B cell (primary cell): ENCODE results near the gene FSIP1. TPM values are rescaled to one million over a fixed set of nuclear protein-coding genes. Genes with fewer than 3 reads are reported as not detected.
A peak's percentile ranks its signal among the peaks of the same experiment; 100 is the strongest.

Source experiments
- ATAC-seq: fragments of 200-7000 bp; cut with Tn5 transposase; one replicate; pipeline ENCODE4 v1.10.0; 2021; ENCODE audit warnings: low read depth, mild to moderate bottlenecking, moderate number of reproducible peaks, moderate library complexity
- CTCF ChIA-PET: fragments of 350-600 bp; sonication (Branson Sonifier 250); formaldehyde crosslinking; loops from one replicate; lab custom pipeline; 2021; ENCODE audit warnings: antibody characterized with exemption, inconsistent platforms; lab: Charles Lee
- POLR2A ChIA-PET: fragments of 350-600 bp; sonication (Branson Sonifier 250); formaldehyde crosslinking; loops from one replicate; lab custom pipeline; 2021; ENCODE audit warnings: antibody characterized with exemption; lab: Charles Lee
- DNase-seq: peaks from one replicate; pipeline ENCODE4 v3.0.0; 2013
- H2AFZ ChIP-seq: 2 replicates; pipeline ENCODE4 v1.6.1; 2012; ENCODE audit warnings: mild to moderate bottlenecking, low read depth, low read length; ENCODE audit not compliant: insufficient read depth, poor library complexity, severe bottlenecking
- H3K27ac ChIP-seq, 2 donors: 1 replicate in 1 of 2; 2 replicates in 1 of 2; pipeline ENCODE4 v1.5.1; 2012 to 2013; ENCODE audit warnings: low read length in 2 of 2, mild to moderate bottlenecking in 2 of 2, moderate library complexity in 1 of 2
- H3K27me3 ChIP-seq, 4 experiments: fragments of 200-600 bp in 1 of 4; sonication (generic) in 1 of 4; replicated peaks in 1 of 4; 1 replicate in 2 of 4; 2 replicates in 2 of 4; pipeline versions ENCODE4 v1.6.1 to v1.7.0; 2013 to 2016; ENCODE audit warnings: low read length in 3 of 4, mild to moderate bottlenecking in 2 of 4, mixed read lengths in 1 of 4, moderate library complexity in 1 of 4; ENCODE audit not compliant: insufficient read depth in 4 of 4, control insufficient read depth in 3 of 4; ENCODE audit errors: control extremely low read depth in 1 of 4
- H3K36me3 ChIP-seq, 2 experiments: replicated peaks in 1 of 2; 1 replicate in 1 of 2; 2 replicates in 1 of 2; pipeline versions ENCODE4 v1.6.1 to v1.7.1; 2013; ENCODE audit warnings: low read length in 1 of 2; ENCODE audit not compliant: insufficient read depth in 2 of 2, control insufficient read depth in 1 of 2; ENCODE audit errors: control extremely low read depth in 1 of 2, extremely low read depth in 1 of 2
- H3K4me1 ChIP-seq, 2 donors: fragments of 200-600 bp in 1 of 2; sonication (generic) in 1 of 2; 1 replicate in 1 of 2; 2 replicates in 1 of 2; pipeline versions ENCODE4 v1.5.1 to v1.6.1; 2013 to 2017; ENCODE audit warnings: low read length in 2 of 2; ENCODE audit not compliant: control insufficient read depth in 2 of 2, insufficient read depth in 2 of 2
- H3K4me2 ChIP-seq: replicated peaks from 2 replicates; pipeline ENCODE3; 2012; ENCODE audit warnings: mild to moderate bottlenecking, low read depth, low read length; ENCODE audit not compliant: poor library complexity, severe bottlenecking
- H3K4me3 ChIP-seq, 5 experiments: fragments of 200-600 bp in 1 of 5; sonication (generic) in 1 of 5; 1 replicate in 3 of 5; 2 replicates in 2 of 5; pipeline versions ENCODE4 v1.5.1 to v1.7.0; 2011 to 2016; ENCODE audit warnings: low read length in 4 of 5, mild to moderate bottlenecking in 4 of 5, low read depth in 2 of 5, control low read depth in 1 of 5, moderate library complexity in 1 of 5; ENCODE audit not compliant: insufficient read depth in 1 of 5; ENCODE audit errors: control extremely low read depth in 1 of 5, extremely low read depth in 1 of 5
- H3K79me2 ChIP-seq: fragments of 200-600 bp; sonication (generic); one replicate; pipeline ENCODE4 v1.6.0; 2016; ENCODE audit warnings: low read length; ENCODE audit not compliant: control insufficient read depth, insufficient read depth
- H3K9ac ChIP-seq: fragments of 200-600 bp; sonication (generic); 2 replicates; pipeline ENCODE4 v1.6.1; 2017; ENCODE audit warnings: mild to moderate bottlenecking, low read length, moderate library complexity
- H3K9me3 ChIP-seq, 3 donors: one replicate each; pipeline versions ENCODE4 v1.6.1 to v1.7.1; 2013; ENCODE audit warnings: low read length in 2 of 3; ENCODE audit not compliant: control insufficient read depth in 2 of 3, insufficient read depth in 1 of 3; ENCODE audit errors: control extremely low read depth in 1 of 3
- H4K20me1 ChIP-seq: 2 replicates; pipeline ENCODE4 v1.6.0; 2012; ENCODE audit warnings: mild to moderate bottlenecking, low read length; ENCODE audit not compliant: insufficient read depth, control insufficient read depth, poor library complexity, severe bottlenecking
- H3K27ac Mint-ChIP-seq: one replicate; pipeline ENCODE4 v1.8.0; 2021; ENCODE audit warnings: mixed read lengths
- H3K27me3 Mint-ChIP-seq: one replicate; pipeline ENCODE4 v1.8.0; 2021; ENCODE audit warnings: mixed read lengths
- H3K4me1 Mint-ChIP-seq: one replicate; pipeline ENCODE4 v1.8.0; 2021; ENCODE audit warnings: mixed read lengths
- H3K4me3 Mint-ChIP-seq: one replicate; pipeline ENCODE4 v1.8.0; 2021; ENCODE audit warnings: mixed read lengths
- H3K9me3 Mint-ChIP-seq: one replicate; pipeline ENCODE4 v1.8.0; 2022; ENCODE audit warnings: mixed read lengths; ENCODE audit not compliant: insufficient read depth
- EZH2 ChIP-seq: IDR thresholded peaks from 2 replicates; pipeline ENCODE4 v1.6.1; 2012; ENCODE audit warnings: borderline replicate concordance, low read depth, mild to moderate bottlenecking, moderate library complexity, low read length; ENCODE audit not compliant: insufficient read depth, poor library complexity, severe bottlenecking
- WGBS: methylation state at CpG from one replicate; pipeline ENCODE4 v1.1.5; 2013; ENCODE audit warnings: missing lambda C conversion rate; ENCODE audit not compliant: insufficient coverage; 5-methylcytosine and 5-hydroxymethylcytosine counted together
- intact Hi-C: fragments of 100-400 bp; cut with micrococcal nuclease; formaldehyde crosslinking; loops from one replicate; pipeline ENCODE4 v1.10.0; 2022
- polyA plus RNA-seq: library from polyadenylated mRNA; depleted of rRNA; stranded (reverse); fragments of >200 nt; gene quantifications from 2 replicates; pipeline ENCODE4 v1.2.3, GENCODE V29; 2012
- total RNA-seq, 2 donors: library from RNA; stranded (reverse); fragments of 120-200 nt in 1 of 2; gene quantifications; 1 replicate in 1 of 2; 2 replicates in 1 of 2; pipeline versions ENCODE4 v1.2.3 to v1.2.4, GENCODE V29; 2013 to 2022
- TF ChIP-seq, protein P1 (sequence below): fragments of 200-600 bp; IDR thresholded peaks from one replicate; pipeline ENCODE4 v1.8.0; 2022; ENCODE audit warnings: antibody characterized with exemption, mild to moderate bottlenecking

The FSIP1 gene
- total and polyA plus RNA-seq, 2 donors (not counting 1 experiment from before 2014, with no cell fraction given), result 0.19 to 0.49 TPM

DNA sequence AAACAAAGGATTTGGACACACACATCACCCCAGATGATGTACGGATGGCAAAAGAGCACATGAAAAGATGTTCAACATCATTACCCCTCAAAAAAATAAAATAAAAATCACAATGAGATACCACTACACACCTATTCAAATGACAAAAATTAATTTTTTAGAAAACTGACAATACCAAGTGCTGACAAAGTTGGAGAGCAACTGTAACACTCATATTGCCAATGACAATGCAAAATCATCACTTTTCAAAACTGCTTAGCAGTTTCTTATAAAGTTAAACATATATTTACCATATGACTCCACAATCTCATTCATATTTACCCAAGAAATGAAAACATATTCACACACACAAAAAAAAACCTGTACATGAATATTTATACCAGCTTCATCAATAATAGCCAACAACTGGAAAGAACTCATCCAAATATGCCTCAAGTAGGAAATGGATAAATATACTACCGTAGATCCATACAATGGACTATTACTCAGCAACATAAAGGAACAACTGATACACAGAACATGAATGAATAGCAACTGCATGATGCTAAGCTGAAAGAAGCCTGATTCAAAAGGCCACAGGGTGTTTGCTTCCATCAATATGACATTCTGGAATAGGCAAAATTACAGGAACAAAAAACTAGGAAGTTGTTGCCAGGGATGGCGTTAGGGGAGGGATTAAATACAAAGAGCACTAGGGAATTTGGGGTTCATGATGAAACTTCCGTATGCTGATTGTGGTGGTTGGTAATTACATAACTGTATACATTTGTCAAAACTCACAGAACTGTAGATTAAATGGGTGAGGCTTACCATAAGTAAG, 1.3 kb downstream of the FSIP1 start:
- ATAC-seq, result no peak
- Histone ChIP-seq H3K9ac (peak overlapping the region; percentile 87), H3K79me2 (no peaks in the 10 kb centered on the region), H4K20me1 (no peaks in the 10 kb centered on the region), H3K27ac (peak overlapping the region in 1 of 2 donors; percentile 83), H3K4me2 (peak overlapping the region; percentile 70), H3K9me3 (no peaks in the 10 kb centered on the region), H3K4me1 (peaks cover 17 to 18% of the 10 kb centered on the region in 2 donors), H3K4me3 (peak overlapping the region in 1 of 5 experiments; percentile 91), H2AFZ (peak overlapping the region; percentile 94), H3K27me3 (peaks cover 0 to 5% (median 2%) of the 10 kb centered on the region in 4 experiments), H3K36me3 (peaks cover 0 to 4% of the 10 kb centered on the region in 2 experiments)
- Mint-ChIP-seq H3K9me3 (no peaks in the 10 kb centered on the region), H3K27ac (peak overlapping the region; percentile 5), H3K27me3 (peaks cover 15% of the 10 kb centered on the region), H3K4me1 (peaks cover 40% of the 10 kb centered on the region), H3K4me3 (peak overlapping the region; percentile 52)
- ChIA-PET CTCF (interaction anchor here (1.9 to 2.8 kb wide), 2 partner anchors 24 to 556 kb away, joined by 11 to 16 read pairs; no protein-coding TSS in a partner anchor), POLR2A (no interaction called here)
- WGBS, result 100% methylated on average over 1 of the region's 4 CpGs
- intact Hi-C loops, result loop anchor here (10.0 kb wide), 1 partner anchor 643 kb away; no protein-coding TSS in a partner anchor
- no peak for DNase-seq
- TF ChIP-seq, protein P1, sequence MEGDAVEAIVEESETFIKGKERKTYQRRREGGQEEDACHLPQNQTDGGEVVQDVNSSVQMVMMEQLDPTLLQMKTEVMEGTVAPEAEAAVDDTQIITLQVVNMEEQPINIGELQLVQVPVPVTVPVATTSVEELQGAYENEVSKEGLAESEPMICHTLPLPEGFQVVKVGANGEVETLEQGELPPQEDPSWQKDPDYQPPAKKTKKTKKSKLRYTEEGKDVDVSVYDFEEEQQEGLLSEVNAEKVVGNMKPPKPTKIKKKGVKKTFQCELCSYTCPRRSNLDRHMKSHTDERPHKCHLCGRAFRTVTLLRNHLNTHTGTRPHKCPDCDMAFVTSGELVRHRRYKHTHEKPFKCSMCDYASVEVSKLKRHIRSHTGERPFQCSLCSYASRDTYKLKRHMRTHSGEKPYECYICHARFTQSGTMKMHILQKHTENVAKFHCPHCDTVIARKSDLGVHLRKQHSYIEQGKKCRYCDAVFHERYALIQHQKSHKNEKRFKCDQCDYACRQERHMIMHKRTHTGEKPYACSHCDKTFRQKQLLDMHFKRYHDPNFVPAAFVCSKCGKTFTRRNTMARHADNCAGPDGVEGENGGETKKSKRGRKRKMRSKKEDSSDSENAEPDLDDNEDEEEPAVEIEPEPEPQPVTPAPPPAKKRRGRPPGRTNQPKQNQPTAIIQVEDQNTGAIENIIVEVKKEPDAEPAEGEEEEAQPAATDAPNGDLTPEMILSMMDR, result no peak

DNA sequence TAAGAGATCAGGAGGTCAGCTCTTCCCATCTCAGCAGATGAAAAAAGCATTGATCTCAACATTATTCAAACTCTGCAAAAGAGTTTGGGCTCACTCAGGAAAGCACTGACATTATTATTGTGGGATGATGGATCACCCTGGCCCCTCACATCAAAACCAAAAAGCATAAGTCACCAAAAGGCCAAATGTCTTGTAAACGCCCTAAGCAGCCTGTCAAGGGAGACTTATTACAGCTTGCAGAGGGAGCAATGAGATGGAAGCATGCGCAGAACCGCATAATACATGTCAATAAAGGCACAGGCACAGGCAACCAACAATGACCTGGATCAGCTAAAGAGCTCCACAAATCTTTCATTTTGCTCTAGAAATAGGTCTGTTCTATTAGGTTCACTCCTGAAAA, 4.6 kb downstream of the FSIP1 start:
- no peaks in the 10 kb centered on the region for H4K20me1 ChIP-seq
- peaks cover 0 to 5% (median 2%) of the 10 kb centered on the region in 4 experiments for H3K27me3 ChIP-seq
- H3K27ac ChIP-seq, result no peak overlapping the region
- H3K4me1 ChIP-seq, result peaks cover 11 to 20% of the 10 kb centered on the region in 2 donors
- H3K4me1 Mint-ChIP-seq, result peaks cover 25% of the 10 kb centered on the region
- intact Hi-C loops, result no loop called here
- ChIA-PET CTCF (interaction anchor here (1.4 kb wide), 1 partner anchor 21 kb away, joined by 4 read pairs; no protein-coding TSS in a partner anchor), POLR2A (no interaction called here)
- TF ChIP-seq, protein P1, result no peak
- no peak for TF ChIP-seq EZH2
- no peak for DNase-seq
- WGBS, result 60% methylated on average over 2 of the region's 3 CpGs
- no peaks in the 10 kb centered on the region for H3K9me3 ChIP-seq
- H3K4me2 ChIP-seq, result no peak overlapping the region
- H2AFZ ChIP-seq, result no peak overlapping the region
- H3K4me3 Mint-ChIP-seq, result no peak overlapping the region
- no peak overlapping the region for H3K9ac ChIP-seq
- peaks cover 20% of the 10 kb centered on the region for H3K27me3 Mint-ChIP-seq
- no peaks in the 10 kb centered on the region for H3K9me3 Mint-ChIP-seq
- H3K79me2 ChIP-seq, result no peaks in the 10 kb centered on the region
- no peak overlapping the region for H3K4me3 ChIP-seq
- ATAC-seq, result no peak
- no peaks in the 10 kb centered on the region for H3K36me3 ChIP-seq
- H3K27ac Mint-ChIP-seq, result no peak overlapping the region
